GM10266 (cell line): Measurements from ENCODE around the gene PLXNB1.
"Not testable (repeated sequence)": the region's sequence is repeated elsewhere in the genome, so short reads cannot be mapped to it uniquely, and the experiment has no call there.

Source experiments
- DNase-seq: peaks from one replicate; pipeline ENCODE4 v3.0.0; 2012; ENCODE audit errors: extremely low spot score
- TF ChIP-seq, protein P1 (sequence below): IDR thresholded peaks from 2 replicates; pipeline ENCODE4 v1.5.1; 2012; ENCODE audit warnings: mild to moderate bottlenecking, low read depth; ENCODE audit not compliant: control insufficient read depth, insufficient read depth; ENCODE audit errors: missing control alignments

PLXNB1 gene

GRCh38 chr3:48474619-48475018 lies 44.7 kb upstream of the PLXNB1 start:
- DNase-seq = no peak
- TF ChIP-seq, protein P1, sequence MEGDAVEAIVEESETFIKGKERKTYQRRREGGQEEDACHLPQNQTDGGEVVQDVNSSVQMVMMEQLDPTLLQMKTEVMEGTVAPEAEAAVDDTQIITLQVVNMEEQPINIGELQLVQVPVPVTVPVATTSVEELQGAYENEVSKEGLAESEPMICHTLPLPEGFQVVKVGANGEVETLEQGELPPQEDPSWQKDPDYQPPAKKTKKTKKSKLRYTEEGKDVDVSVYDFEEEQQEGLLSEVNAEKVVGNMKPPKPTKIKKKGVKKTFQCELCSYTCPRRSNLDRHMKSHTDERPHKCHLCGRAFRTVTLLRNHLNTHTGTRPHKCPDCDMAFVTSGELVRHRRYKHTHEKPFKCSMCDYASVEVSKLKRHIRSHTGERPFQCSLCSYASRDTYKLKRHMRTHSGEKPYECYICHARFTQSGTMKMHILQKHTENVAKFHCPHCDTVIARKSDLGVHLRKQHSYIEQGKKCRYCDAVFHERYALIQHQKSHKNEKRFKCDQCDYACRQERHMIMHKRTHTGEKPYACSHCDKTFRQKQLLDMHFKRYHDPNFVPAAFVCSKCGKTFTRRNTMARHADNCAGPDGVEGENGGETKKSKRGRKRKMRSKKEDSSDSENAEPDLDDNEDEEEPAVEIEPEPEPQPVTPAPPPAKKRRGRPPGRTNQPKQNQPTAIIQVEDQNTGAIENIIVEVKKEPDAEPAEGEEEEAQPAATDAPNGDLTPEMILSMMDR = no peak

GRCh38 chr3:48474031-48474430 lies 44.1 kb upstream of the PLXNB1 start:
- DNase-seq = not testable (repeated sequence)

DNA sequence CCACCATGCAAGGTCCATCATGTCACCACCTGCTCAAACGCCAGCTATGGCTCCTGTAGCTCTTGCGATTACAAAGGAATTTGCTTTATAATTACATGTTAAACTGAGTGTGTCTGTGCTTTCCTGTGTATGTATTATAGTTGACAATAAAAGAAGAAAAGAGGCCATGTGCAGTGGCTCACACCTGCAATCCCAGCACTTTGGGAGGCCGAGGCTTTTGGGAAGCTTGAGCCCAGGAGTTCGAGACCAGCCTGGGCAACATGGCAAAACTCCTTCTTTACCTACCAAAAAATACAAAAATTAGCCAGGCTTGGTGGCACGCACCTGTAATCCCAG lies 43.7 kb upstream of the PLXNB1 start:
- no peak for DNase-seq
- TF ChIP-seq, protein P1 = no peak

DNA sequence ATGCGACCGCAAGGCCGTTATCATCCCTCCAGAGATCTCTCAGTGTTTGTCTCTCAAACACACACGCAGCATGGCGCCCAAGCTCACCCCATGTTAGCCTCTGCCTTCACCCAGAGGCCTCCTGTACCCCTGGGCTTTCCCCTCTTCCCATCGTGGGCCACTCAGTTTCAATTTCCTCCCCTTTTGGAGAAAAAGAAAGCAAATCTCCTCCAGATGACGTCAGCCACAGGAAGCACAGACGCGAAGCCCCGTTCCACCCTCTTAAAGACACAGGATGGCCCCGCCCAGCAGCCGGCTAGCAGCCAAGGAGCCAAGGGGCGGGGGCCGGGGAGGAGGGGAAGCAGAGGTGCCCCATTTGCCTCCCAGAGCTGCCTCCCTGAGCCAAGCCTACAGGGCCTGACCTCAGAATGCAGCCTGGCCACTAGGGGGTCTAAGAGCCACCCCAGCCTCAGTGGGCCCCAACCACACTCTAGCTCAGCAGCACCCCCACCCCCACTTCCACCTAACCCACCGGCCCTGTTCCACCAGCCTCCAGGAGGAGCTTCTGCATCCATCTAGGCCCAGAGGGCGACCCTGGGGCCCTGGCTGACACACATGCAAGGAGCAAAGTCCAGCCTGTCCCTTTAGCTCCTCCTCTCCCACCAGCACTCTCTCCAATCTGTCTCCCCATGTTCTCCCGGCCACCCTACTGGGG lies 43.2 kb upstream of the PLXNB1 start:
- TF ChIP-seq, protein P1 = peak; percentile 42
- peak; percentile 93 for DNase-seq

DNA sequence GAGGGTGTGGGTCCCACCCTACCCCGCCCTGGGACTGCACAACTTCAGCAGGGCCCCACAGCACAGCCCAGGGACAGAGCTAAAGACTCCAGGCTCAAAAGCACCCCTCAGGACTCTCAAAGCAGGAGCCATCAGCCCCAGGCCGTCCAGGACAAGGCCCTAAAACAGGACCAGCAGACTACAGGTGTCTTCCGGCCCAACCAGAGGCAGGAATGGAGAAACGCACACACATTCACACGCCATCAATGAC lies 42.7 kb upstream of the PLXNB1 start:
- TF ChIP-seq, protein P1 = no peak
- DNase-seq = no peak

DNA sequence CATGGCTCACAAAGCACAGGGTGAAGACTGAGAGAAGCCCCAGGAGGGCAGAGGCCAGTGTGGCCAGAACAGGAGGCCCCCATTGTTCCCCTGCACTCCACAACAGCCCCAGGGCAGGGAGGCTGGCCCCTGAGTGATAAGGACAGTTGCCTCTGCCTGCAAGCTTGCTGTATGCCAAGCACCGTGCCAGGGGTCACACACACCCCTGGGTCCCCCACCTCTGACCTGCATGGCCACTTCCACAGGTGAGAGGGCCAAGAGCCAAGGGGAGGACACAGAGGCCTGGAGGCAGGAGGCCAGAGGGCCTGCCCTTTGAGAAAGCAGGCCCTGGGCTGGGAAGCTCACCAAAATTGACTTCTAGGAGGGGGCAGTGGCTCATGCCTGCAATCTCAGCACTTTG lies 40.4 kb upstream of the PLXNB1 start:
- TF ChIP-seq, protein P1 = no peak
- DNase-seq = no peak

DNA sequence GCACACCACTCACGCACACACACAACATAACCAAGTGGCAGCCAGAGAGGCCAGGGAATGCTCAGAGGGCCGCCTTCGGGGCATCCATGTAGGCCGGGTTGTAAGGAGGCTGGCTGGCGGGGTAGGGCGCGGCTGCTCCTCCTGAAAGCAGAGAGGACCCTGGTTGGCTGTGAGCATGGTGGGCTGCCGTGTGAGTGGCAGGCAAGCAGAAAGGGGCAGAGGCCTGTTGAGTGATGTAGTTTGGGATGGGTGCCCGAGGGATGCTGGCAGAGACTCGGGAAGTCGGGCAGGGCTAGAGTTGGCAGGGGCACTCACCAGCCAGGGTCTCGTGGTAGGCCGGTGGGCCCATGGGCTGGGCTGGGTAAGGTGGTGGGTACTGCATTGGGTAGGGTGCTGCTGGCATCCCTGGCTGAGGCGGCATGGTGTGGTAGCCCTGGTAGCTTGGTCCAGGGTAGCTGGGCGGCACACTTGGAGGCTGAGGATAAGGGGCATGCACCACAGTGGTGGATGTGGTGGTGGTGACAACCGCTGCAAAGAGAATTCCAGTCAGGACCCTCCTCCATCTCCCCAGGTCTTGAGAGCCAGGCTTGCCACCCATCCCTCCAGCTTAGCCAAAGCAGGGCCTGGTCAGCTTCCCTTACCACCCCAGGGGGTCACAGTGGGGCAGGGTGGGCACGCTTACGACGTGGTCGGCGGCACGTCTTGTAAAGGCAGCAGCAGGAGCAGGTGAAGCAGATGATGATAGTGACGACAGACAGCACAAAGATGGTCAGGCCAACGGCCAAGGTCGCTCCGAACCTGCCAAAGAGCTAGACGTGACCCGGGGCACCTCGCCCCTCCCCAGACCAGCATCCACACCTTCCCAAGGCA lies 39.4 kb upstream of the PLXNB1 start:
- no peak for DNase-seq
- TF ChIP-seq, protein P1 = no peak
